Calu3 (cell line): ENCODE measurements around the gene PLEKHM2. TPM values are rescaled to one million over a fixed set of nuclear protein-coding genes. Genes with fewer than 3 reads are reported as not detected.

Experiments
- BruUV-seq: library from RNA; stranded (reverse); fragments of 400-500 nt; replicated peaks from 2 replicates; lab custom pipeline; 2021; lab: Mats Ljungman, UMichigan
- CTCF ChIA-PET: fragments of 300-600 bp; sonication (Branson Sonifier 250); formaldehyde crosslinking; loops from one replicate; lab custom pipeline; 2022; ENCODE audit warnings: antibody characterized with exemption; lab: Charles Lee
- DNase-seq: peaks from one replicate; pipeline ENCODE4 v3.0.0; 2022
- H3K27ac Mint-ChIP-seq: one replicate; pipeline ENCODE4 v1.8.0; 2022; ENCODE audit warnings: mixed read lengths; ENCODE audit not compliant: unreplicated experiment
- H3K27me3 Mint-ChIP-seq: one replicate; pipeline ENCODE4 v1.8.0; 2022; ENCODE audit warnings: mixed read lengths; ENCODE audit not compliant: unreplicated experiment
- H3K36me3 Mint-ChIP-seq: one replicate; pipeline ENCODE4 v1.8.0; 2022; ENCODE audit warnings: mild to moderate bottlenecking, moderate library complexity, mixed read lengths; ENCODE audit not compliant: insufficient read depth, unreplicated experiment
- H3K4me1 Mint-ChIP-seq: one replicate; pipeline ENCODE4 v1.8.0; 2022; ENCODE audit warnings: mild to moderate bottlenecking, low read depth, mixed read lengths; ENCODE audit not compliant: unreplicated experiment
- H3K4me3 Mint-ChIP-seq: one replicate; pipeline ENCODE4 v1.8.0; 2022; ENCODE audit warnings: mild to moderate bottlenecking, low read depth, moderate library complexity, mixed read lengths; ENCODE audit not compliant: unreplicated experiment
- H3K9me3 Mint-ChIP-seq: one replicate; pipeline ENCODE4 v1.8.0; 2022; ENCODE audit warnings: low read depth, mixed read lengths; ENCODE audit not compliant: unreplicated experiment
- CTCF ChIP-seq: fragments of 200-600 bp; IDR thresholded peaks from one replicate; pipeline ENCODE4 v1.8.0; 2022; ENCODE audit warnings: antibody characterized with exemption; ENCODE audit not compliant: unreplicated experiment
- intact Hi-C: fragments of 100-400 bp; cut with micrococcal nuclease; formaldehyde crosslinking; loops from one replicate; pipeline ENCODE4 v1.10.0; 2022; ENCODE audit not compliant: unreplicated experiment
- total RNA-seq: library from RNA; stranded (reverse); gene quantifications from 2 replicates; pipeline ENCODE4 v1.2.3, GENCODE V29; 2022

PLEKHM2 gene
- total RNA-seq, 1 experiment from 2014 or later = 30.4 TPM

GRCh38 chr1:15723631-15724246 is 39.6 kb downstream of the PLEKHM2 start:
- no peak overlapping the region for H3K4me3 Mint-ChIP-seq
- DNase-seq = no peak
- peaks cover 20% of the 10 kb centered on the region for H3K36me3 Mint-ChIP-seq
- no peaks in the 10 kb centered on the region for H3K27me3 Mint-ChIP-seq
- BruUV-seq = no TSS peak
- intact Hi-C loops = no loop called here
- CTCF ChIA-PET = no interaction called here
- H3K4me1 Mint-ChIP-seq = no peaks in the 10 kb centered on the region
- no peak overlapping the region for H3K27ac Mint-ChIP-seq
- TF ChIP-seq CTCF = no peak
- H3K9me3 Mint-ChIP-seq = no peaks in the 10 kb centered on the region

GRCh38 chr1:15724949-15725880 is 41.1 kb downstream of the PLEKHM2 start:
- CTCF ChIA-PET = no interaction called here
- TF ChIP-seq CTCF = no peak
- no peak for DNase-seq
- Mint-ChIP-seq H3K27me3 (no peaks in the 10 kb centered on the region), H3K27ac (no peak overlapping the region), H3K36me3 (peaks cover 13% of the 10 kb centered on the region), H3K9me3 (no peaks in the 10 kb centered on the region), H3K4me3 (no peak overlapping the region), H3K4me1 (no peaks in the 10 kb centered on the region)
- no TSS peak for BruUV-seq
- intact Hi-C loops = no loop called here

- Mint-ChIP-seq H3K9me3 (no peaks in the 10 kb centered on the region), H3K27ac (no peak overlapping the region), H3K36me3 (peaks cover 8% of the 10 kb centered on the region), H3K4me1 (no peaks in the 10 kb centered on the region), H3K27me3 (no peaks in the 10 kb centered on the region), H3K4me3 (no peak overlapping the region)
- no TSS peak for BruUV-seq
- DNase-seq = no peak
- intact Hi-C loops = no loop called here
- CTCF ChIA-PET = no interaction called here
- TF ChIP-seq CTCF = no peak
These were observed 42.4 kb downstream of the PLEKHM2 start for GRCh38 chr1:15726508-15726907.

GRCh38 chr1:15727021-15727420 is 42.9 kb downstream of the PLEKHM2 start:
- intact Hi-C loops = no loop called here
- CTCF ChIA-PET = no interaction called here
- no TSS peak for BruUV-seq
- Mint-ChIP-seq H3K9me3 (no peaks in the 10 kb centered on the region), H3K27ac (no peak overlapping the region), H3K36me3 (peaks cover 7% of the 10 kb centered on the region), H3K4me3 (no peak overlapping the region), H3K4me1 (no peaks in the 10 kb centered on the region), H3K27me3 (no peaks in the 10 kb centered on the region)
- TF ChIP-seq CTCF = no peak
- no peak for DNase-seq
